GM12892 (cell line): ENCODE results near the gene GRN.

Experiments
- POLR2A ChIP-seq: IDR thresholded peaks from 2 replicates; pipeline ENCODE4 v1.6.1; 2011; ENCODE audit warnings: low read depth, low read length, control low read depth
- POLR2AphosphoS5 ChIP-seq: IDR thresholded peaks from 2 replicates; pipeline ENCODE4 v1.6.1; 2011; ENCODE audit warnings: low read depth, low read length, control low read depth
- TAF1 ChIP-seq: IDR thresholded peaks from 2 replicates; pipeline ENCODE4 v1.6.1; 2011; ENCODE audit warnings: low read depth, mild to moderate bottlenecking, control low read depth, low read length, borderline replicate concordance

DNA sequence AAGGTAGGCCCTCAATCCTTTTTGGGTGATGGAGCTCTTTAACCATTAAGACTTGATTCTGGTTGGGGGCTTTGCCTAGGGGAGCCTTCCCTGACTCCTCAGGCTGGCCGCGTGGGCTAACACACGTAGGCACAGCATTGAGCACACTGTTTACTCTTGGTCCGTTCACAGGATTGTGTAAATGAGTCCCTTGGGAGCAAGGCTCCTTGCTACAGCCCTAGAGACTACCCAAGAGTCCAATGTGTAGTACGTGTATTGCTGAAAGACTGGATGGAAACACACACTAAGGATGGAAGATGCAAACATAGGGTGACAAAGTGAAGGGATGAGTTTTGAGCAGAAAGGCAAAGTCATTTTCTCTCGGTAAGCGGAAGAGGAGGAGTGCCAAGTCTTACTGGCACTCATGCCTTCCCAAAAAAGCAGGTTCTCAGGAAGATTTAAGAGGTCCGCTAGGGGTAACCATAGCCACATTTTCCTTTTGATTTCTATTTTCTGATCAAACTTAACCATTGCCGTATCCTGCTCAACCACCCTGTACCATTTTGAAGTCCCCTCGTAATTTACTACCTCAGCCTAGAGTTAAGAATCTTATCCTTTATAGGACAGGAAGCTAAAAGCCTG is 45.3 kb downstream of the GRN start:
- TF ChIP-seq POLR2A (no peak), TAF1 (no peak), POLR2AphosphoS5 (no peak)
